HepG2 (cell line): ENCODE data around the gene SIRT7. TPM values are rescaled to one million over a fixed set of nuclear protein-coding genes. Genes with fewer than 3 reads are reported as not detected.

Source experiments
- DMAP1 ChIP-seq: IDR thresholded peaks from 2 replicates; pipeline ENCODE4 v1.6.1; 2016
- FUBP1 ChIP-seq: sonication (generic); formaldehyde crosslinking; IDR thresholded peaks from 2 replicates; pipeline ENCODE4 v1.5.1; 2020; ENCODE audit warnings: missing genetic modification reagents, mild to moderate bottlenecking, borderline replicate concordance
- GATAD1 ChIP-seq: IDR thresholded peaks from 2 replicates; pipeline ENCODE4 v1.6.1; 2016; ENCODE audit warnings: missing genetic modification reagents, missing compliant biosample characterization
- GMEB2 ChIP-seq: IDR thresholded peaks from 2 replicates; pipeline ENCODE4 v1.6.1; 2016; ENCODE audit warnings: missing biosample characterization, missing genetic modification reagents, low read depth
- HBP1 ChIP-seq: IDR thresholded peaks from 2 replicates; pipeline ENCODE4 v1.6.1; 2016; ENCODE audit warnings: low read depth, control low read depth
- HCFC1 ChIP-seq: fragments of 150-350 bp; IDR thresholded peaks from 2 replicates; pipeline ENCODE4 v1.6.1; 2014; ENCODE audit warnings: low read depth, low read length
- KDM5A ChIP-seq: fragments of 200-600 bp; sonication (generic); IDR thresholded peaks from 2 replicates; pipeline ENCODE4 v1.7.0; 2018; ENCODE audit warnings: antibody characterized with exemption, mild to moderate bottlenecking, low read length, borderline replicate concordance
- NCOA1 ChIP-seq: sonication (generic); formaldehyde crosslinking; IDR thresholded peaks from 2 replicates; pipeline ENCODE4 v1.9.0; 2021; ENCODE audit warnings: missing genetic modification reagents
- NFYC ChIP-seq: IDR thresholded peaks from 2 replicates; pipeline ENCODE4 v1.6.1; 2016; ENCODE audit warnings: missing genetic modification reagents, missing compliant biosample characterization
- PAWR ChIP-seq: sonication (generic); formaldehyde crosslinking; IDR thresholded peaks from 2 replicates; pipeline ENCODE4 v1.4.0; 2020; ENCODE audit warnings: missing genetic modification reagents, mild to moderate bottlenecking, borderline replicate concordance
- PLSCR1 ChIP-seq: sonication (generic); formaldehyde crosslinking; IDR thresholded peaks from 2 replicates; pipeline ENCODE4 v1.5.0; 2020; ENCODE audit warnings: missing genetic modification reagents, mild to moderate bottlenecking, borderline replicate concordance
- RCOR2 ChIP-seq: IDR thresholded peaks from 2 replicates; pipeline ENCODE4 v1.6.1; 2016; ENCODE audit warnings: missing biosample characterization, missing genetic modification reagents
- RXRA ChIP-seq: sonication (generic); formaldehyde crosslinking; IDR thresholded peaks from 2 replicates; pipeline ENCODE4 v1.5.1; 2020; ENCODE audit warnings: missing genetic modification reagents
- ZBTB25 ChIP-seq: IDR thresholded peaks from 2 replicates; pipeline ENCODE4 v1.6.1; 2018; ENCODE audit warnings: missing genetic modification reagents
- ZMAT3 ChIP-seq: sonication (generic); formaldehyde crosslinking; conservative IDR thresholded peaks from 2 replicates; pipeline ENCODE4 v1.7.0; 2021; ENCODE audit warnings: missing genetic modification reagents
- ZNF124 ChIP-seq: sonication (generic); formaldehyde crosslinking; IDR thresholded peaks from 2 replicates; pipeline ENCODE4 v1.4.0; 2020; ENCODE audit warnings: missing genetic modification reagents
- ZNF20 ChIP-seq: sonication (generic); formaldehyde crosslinking; IDR thresholded peaks from 2 replicates; pipeline ENCODE4 v1.4.0; 2020; ENCODE audit warnings: mild to moderate bottlenecking, moderate library complexity, missing genetic modification reagents
- ZNF253 ChIP-seq: sonication (generic); formaldehyde crosslinking; IDR thresholded peaks from 2 replicates; pipeline ENCODE4 v1.8.0; 2022; ENCODE audit warnings: mild to moderate bottlenecking, missing genetic modification reagents, borderline replicate concordance
- ZNF280B ChIP-seq: sonication (generic); formaldehyde crosslinking; IDR thresholded peaks from 2 replicates; pipeline ENCODE4 v1.5.0; 2020; ENCODE audit warnings: missing genetic modification reagents, mild to moderate bottlenecking, borderline replicate concordance
- ZNF569 ChIP-seq: sonication (generic); formaldehyde crosslinking; IDR thresholded peaks from 2 replicates; pipeline ENCODE4 v1.5.0; 2020; ENCODE audit warnings: mild to moderate bottlenecking, missing genetic modification reagents, moderate library complexity, borderline replicate concordance
- ZNF891 ChIP-seq: sonication (generic); formaldehyde crosslinking; IDR thresholded peaks from 2 replicates; pipeline ENCODE4 v1.5.0; 2020; ENCODE audit warnings: mild to moderate bottlenecking, missing genetic modification reagents
- ZSCAN22 ChIP-seq: sonication (generic); formaldehyde crosslinking; IDR thresholded peaks from 2 replicates; pipeline ENCODE4 v1.4.0; 2020; ENCODE audit warnings: mild to moderate bottlenecking, missing genetic modification reagents
- polyA plus RNA-seq, 8 experiments: library from polyadenylated mRNA; depleted of rRNA in 3 of 8; stranded (reverse) in 7 of 8; unstranded in 1 of 8; fragments of >200 nt; fragmentation: Illumina TruSeq in 4 of 8; extraction: Trizol in 4 of 8; gene quantifications; 2 replicates each; pipeline versions ENCODE4 v1.2.1 to v1.2.3, GENCODE V29; 2011 to 2016; ENCODE audit warnings: low read depth in 4 of 8, missing spikeins in 1 of 8, mixed read lengths in 1 of 8; ENCODE audit not compliant: insufficient read depth in 1 of 8
- total RNA-seq, 5 experiments: library from RNA; depleted of rRNA; stranded (reverse); fragments of >200 nt; fragmentation: Illumina TruSeq; extraction: Trizol; gene quantifications; 2 replicates each; pipeline ENCODE4 v1.2.3, GENCODE V29; 2016; ENCODE audit warnings: low read depth in 1 of 5

SIRT7 gene
- total and polyA plus RNA-seq, 2 of the 13 experiments (the other 11 are each of a cell fraction or from before 2014, with no cell fraction given), result 8.3 to 24.8 TPM

- TF ChIP-seq FUBP1 (CRISPR knock-in tag) (0 out of 2 replicates have a peak, but pooled peaks have one; percentile 47), DMAP1 (CRISPR knock-in tag) (peak; percentile 46; the same call in 1 of the 2 replicates), RCOR2 (CRISPR knock-in tag) (no peak), GATAD1 (CRISPR knock-in tag) (peak; percentile 27; the same call in 1 of the 2 replicates), ZSCAN22 (CRISPR knock-in tag) (no peak), GMEB2 (CRISPR knock-in tag) (no peak), ZNF569 (CRISPR knock-in tag) (no peak), ZNF280B (CRISPR knock-in tag) (no peak), NCOA1 (CRISPR knock-in tag) (0 out of 2 replicates have a peak, but pooled peaks have one; percentile 5), ZNF891 (CRISPR knock-in tag) (peak; percentile 59), ZNF253 (CRISPR knock-in tag) (no peak), ZBTB25 (CRISPR knock-in tag) (peak; percentile 79; the same call in 1 of the 2 replicates), NFYC (peak; percentile 45), ZNF124 (peak; percentile 68), ZNF20 (CRISPR knock-in tag) (no peak), ZMAT3 (CRISPR knock-in tag) (0 out of 2 replicates have a peak, but pooled peaks have one; percentile 23), HBP1 (CRISPR knock-in tag) (no peak), PLSCR1 (CRISPR knock-in tag) (no peak), PAWR (CRISPR knock-in tag) (no peak), KDM5A (no peak; the same call in 1 of the 2 replicates), HCFC1 (no peak), RXRA (CRISPR knock-in tag) (peak; percentile 73)
These were observed 8.6 kb upstream of the SIRT7 start (continued) for GRCh38 chr17:81926451-81927151.
